ENCODE results near the gene B3GNT2.

The B3GNT2 gene

GRCh38 chr2:62163106-62163831 lies 32.6 kb upstream of the B3GNT2 start:
- H3K4me3 ChIP-seq (ENCODE audit: low read length), result no peak overlapping the region
- H3K4me2 ChIP-seq (ENCODE audit: low read depth, low read length), result no peak overlapping the region
- H2AFZ ChIP-seq (ENCODE audit: low read length), result no peak overlapping the region
- no peak for TF ChIP-seq EZH2phosphoT487 (IDR thresholded peaks at IDR 0.05; ENCODE audit: low read length)
- no peak for TF ChIP-seq CTCF (IDR thresholded peaks at IDR 0.05; ENCODE audit: low read length)
- no peak for TF ChIP-seq EZH2 (optimal IDR thresholded peaks at IDR 0.05; ENCODE audit: low read depth, low read length)
- H3K27ac ChIP-seq (ENCODE audit: low read length), result no peak overlapping the region
- H3K9me3 ChIP-seq (replicated peaks; ENCODE audit: insufficient read depth, low read length), result no peaks in the 10 kb centered on the region
- H3F3A ChIP-seq (ENCODE audit: insufficient read depth, low read length), result no peaks in the 10 kb centered on the region
- H3K9me2 ChIP-seq (replicated peaks; ENCODE audit: insufficient read depth, low read length), result no peaks in the 10 kb centered on the region
- no peaks in the 10 kb centered on the region for H3K79me2 ChIP-seq (ENCODE audit: low read length)
- no peaks in the 10 kb centered on the region for H4K20me1 ChIP-seq (ENCODE audit: insufficient read depth, low read length)
- no peaks in the 10 kb centered on the region for H3K36me3 ChIP-seq (replicated peaks; ENCODE audit: insufficient read depth, low read length)
- no peaks in the 10 kb centered on the region for H3K4me1 ChIP-seq (ENCODE audit: low read length)
- no peak overlapping the region for H3K9ac ChIP-seq (ENCODE audit: low read length)
- H3K27me3 ChIP-seq (replicated peaks; ENCODE audit: insufficient read depth, low read length), result no peaks in the 10 kb centered on the region
- no peak for DNase-seq

- no peaks in the 10 kb centered on the region for H3K9me2 ChIP-seq (replicated peaks; ENCODE audit: insufficient read depth, low read length)
- no peaks in the 10 kb centered on the region for H3K36me3 ChIP-seq (replicated peaks; ENCODE audit: insufficient read depth, low read length)
- no peak overlapping the region for H3K4me2 ChIP-seq (ENCODE audit: low read depth, low read length)
- H3K9ac ChIP-seq (ENCODE audit: low read length), result no peak overlapping the region
- H3K27me3 ChIP-seq (replicated peaks; ENCODE audit: insufficient read depth, low read length), result no peaks in the 10 kb centered on the region
- no peaks in the 10 kb centered on the region for H3K9me3 ChIP-seq (replicated peaks; ENCODE audit: insufficient read depth, low read length)
- H3K4me1 ChIP-seq (ENCODE audit: low read length), result no peaks in the 10 kb centered on the region
- H3K27ac ChIP-seq (ENCODE audit: low read length), result no peak overlapping the region
- no peaks in the 10 kb centered on the region for H4K20me1 ChIP-seq (ENCODE audit: insufficient read depth, low read length)
- no peaks in the 10 kb centered on the region for H3F3A ChIP-seq (ENCODE audit: insufficient read depth, low read length)
- H3K79me2 ChIP-seq (ENCODE audit: low read length), result no peaks in the 10 kb centered on the region
- no peak for DNase-seq
- no peak for TF ChIP-seq CTCF (IDR thresholded peaks at IDR 0.05; ENCODE audit: low read length)
- no peak for TF ChIP-seq EZH2phosphoT487 (IDR thresholded peaks at IDR 0.05; ENCODE audit: low read length)
- no peak for TF ChIP-seq EZH2 (optimal IDR thresholded peaks at IDR 0.05; ENCODE audit: low read depth, low read length)
- no peak overlapping the region for H3K4me3 ChIP-seq (ENCODE audit: low read length)
- no peak overlapping the region for H2AFZ ChIP-seq (ENCODE audit: low read length)
Observed at GRCh38 chr2:62163834-62164233, 32.1 kb upstream of the B3GNT2 start.

- Histone ChIP-seq H3K9me2 (replicated peaks; ENCODE audit: insufficient read depth, low read length) (no peaks in the 10 kb centered on the region; the same call in 1 of the 2 replicates), H3K79me2 (ENCODE audit: low read length) (no peaks in the 10 kb centered on the region), H2AFZ (ENCODE audit: low read length) (no peak overlapping the region), H3K4me2 (ENCODE audit: low read depth, low read length) (no peak overlapping the region), H3K27me3 (replicated peaks; ENCODE audit: insufficient read depth, low read length) (no peaks in the 10 kb centered on the region), H3K9me3 (replicated peaks; ENCODE audit: insufficient read depth, low read length) (no peaks in the 10 kb centered on the region), H3K27ac (ENCODE audit: low read length) (no peak overlapping the region), H3K36me3 (replicated peaks; ENCODE audit: insufficient read depth, low read length) (no peaks in the 10 kb centered on the region), H4K20me1 (ENCODE audit: insufficient read depth, low read length) (no peaks in the 10 kb centered on the region), H3K4me1 (ENCODE audit: low read length) (no peaks in the 10 kb centered on the region), H3F3A (ENCODE audit: insufficient read depth, low read length) (no peaks in the 10 kb centered on the region), H3K4me3 (ENCODE audit: low read length) (no peak overlapping the region), H3K9ac (ENCODE audit: low read length) (no peak overlapping the region)
- no peak for TF ChIP-seq EZH2 (optimal IDR thresholded peaks at IDR 0.05; ENCODE audit: low read depth, low read length)
- no peak for TF ChIP-seq CTCF (IDR thresholded peaks at IDR 0.05; ENCODE audit: low read length)
- TF ChIP-seq EZH2phosphoT487 (IDR thresholded peaks at IDR 0.05; ENCODE audit: low read length), result no peak
- DNase-seq, result no peak
Observed at GRCh38 chr2:62175728-62176127, 20.2 kb upstream of the B3GNT2 start.

Data from MM.1S (cell line).